Measurements from ENCODE around the gene GDF10.

The GDF10 gene, protein sequence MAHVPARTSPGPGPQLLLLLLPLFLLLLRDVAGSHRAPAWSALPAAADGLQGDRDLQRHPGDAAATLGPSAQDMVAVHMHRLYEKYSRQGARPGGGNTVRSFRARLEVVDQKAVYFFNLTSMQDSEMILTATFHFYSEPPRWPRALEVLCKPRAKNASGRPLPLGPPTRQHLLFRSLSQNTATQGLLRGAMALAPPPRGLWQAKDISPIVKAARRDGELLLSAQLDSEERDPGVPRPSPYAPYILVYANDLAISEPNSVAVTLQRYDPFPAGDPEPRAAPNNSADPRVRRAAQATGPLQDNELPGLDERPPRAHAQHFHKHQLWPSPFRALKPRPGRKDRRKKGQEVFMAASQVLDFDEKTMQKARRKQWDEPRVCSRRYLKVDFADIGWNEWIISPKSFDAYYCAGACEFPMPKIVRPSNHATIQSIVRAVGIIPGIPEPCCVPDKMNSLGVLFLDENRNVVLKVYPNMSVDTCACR

GRCh38 chr10:47299611-47300428 is at the start of gene GDF10:
Gene GDF10, plus strand, starts transcription at chr10:47300197. Its CDS starts 455 bp downstream, at chr10:47300652.
- Histone ChIP-seq H3K9me3 (ENCODE audit: low read length) (no peaks in the 10 kb centered on the region), H3K27me3 (ENCODE audit: control insufficient read depth in 1 of 2, insufficient read depth in 2 of 2, low read length in 2 of 2) (peaks cover 0 to 31% of the 10 kb centered on the region in 2 donors), H3K4me1 (ENCODE audit: insufficient read depth, low read length) (peaks cover 4% of the 10 kb centered on the region), H3K36me3 (ENCODE audit: insufficient read depth, low read length) (no peaks in the 10 kb centered on the region), H3K27ac (ENCODE audit: low read depth, low read length) (no peak within 1 kb of the TSS), H3K9ac (ENCODE audit: low read length) (no peak within 1 kb of the TSS), H3K4me3 (ENCODE audit: low read depth in 1 of 2, low read length in 2 of 2) (no peak within 1 kb of the TSS)

GRCh38 chr10:47252093-47252780 is 47.8 kb upstream of the GDF10 start:
- Histone ChIP-seq H3K36me3 (ENCODE audit: insufficient read depth, low read length) (no peaks in the 10 kb centered on the region), H3K4me1 (ENCODE audit: insufficient read depth, low read length) (no peaks in the 10 kb centered on the region)

DNA sequence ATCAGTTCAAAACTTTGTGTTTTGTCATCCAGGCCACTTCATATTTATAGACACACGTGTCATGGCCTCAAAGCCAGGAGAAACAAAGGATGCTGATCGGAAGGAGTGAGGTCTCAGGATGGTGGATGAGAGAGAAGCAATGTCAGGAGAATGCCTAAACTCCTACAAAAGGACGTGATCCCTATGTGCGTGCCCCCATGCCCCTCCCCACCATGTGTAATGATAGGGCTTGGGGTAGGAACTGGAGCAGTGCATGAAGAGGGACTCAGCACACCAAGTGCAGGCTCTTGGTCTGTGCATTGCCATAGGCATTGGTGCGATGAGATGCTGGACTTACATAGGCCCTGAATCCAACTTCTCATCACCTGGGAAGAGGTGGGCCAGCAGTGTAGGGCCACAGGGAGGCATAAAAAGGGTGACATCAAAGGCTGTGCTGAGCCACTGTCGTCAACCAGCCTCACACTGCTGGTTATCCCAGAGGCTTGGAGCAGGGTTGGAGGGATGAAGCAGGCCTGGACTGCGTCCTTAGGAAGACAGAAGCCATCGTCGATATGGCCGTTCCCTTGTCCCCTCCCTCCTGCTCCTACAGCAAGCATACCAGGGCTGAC is 46.9 kb upstream of the GDF10 start:
- Histone ChIP-seq H3K9ac (ENCODE audit: low read length) (no peak overlapping the region), H3K36me3 (ENCODE audit: insufficient read depth, low read length) (no peaks in the 10 kb centered on the region), H3K9me3 (ENCODE audit: low read length) (no peaks in the 10 kb centered on the region), H3K27me3 (ENCODE audit: control insufficient read depth in 1 of 2, insufficient read depth in 2 of 2, low read length in 2 of 2) (peaks cover 0 to 4% of the 10 kb centered on the region in 2 donors), H3K4me1 (ENCODE audit: insufficient read depth, low read length) (no peaks in the 10 kb centered on the region), H3K4me3 (ENCODE audit: low read depth in 1 of 2, low read length in 2 of 2) (no peak overlapping the region), H3K27ac (ENCODE audit: low read depth, low read length) (no peak overlapping the region)

More at GRCh38 chr10:47252093-47252780, 47.8 kb upstream of the GDF10 start:
- Histone ChIP-seq H3K27ac (ENCODE audit: low read depth, low read length) (no peak overlapping the region), H3K27me3 (ENCODE audit: control insufficient read depth in 1 of 2, insufficient read depth in 2 of 2, low read length in 2 of 2) (peaks cover 0 to 4% of the 10 kb centered on the region in 2 donors), H3K9ac (ENCODE audit: low read length) (no peak overlapping the region), H3K9me3 (ENCODE audit: low read length) (no peaks in the 10 kb centered on the region), H3K4me3 (ENCODE audit: low read depth in 1 of 2, low read length in 2 of 2) (no peak overlapping the region)

DNA sequence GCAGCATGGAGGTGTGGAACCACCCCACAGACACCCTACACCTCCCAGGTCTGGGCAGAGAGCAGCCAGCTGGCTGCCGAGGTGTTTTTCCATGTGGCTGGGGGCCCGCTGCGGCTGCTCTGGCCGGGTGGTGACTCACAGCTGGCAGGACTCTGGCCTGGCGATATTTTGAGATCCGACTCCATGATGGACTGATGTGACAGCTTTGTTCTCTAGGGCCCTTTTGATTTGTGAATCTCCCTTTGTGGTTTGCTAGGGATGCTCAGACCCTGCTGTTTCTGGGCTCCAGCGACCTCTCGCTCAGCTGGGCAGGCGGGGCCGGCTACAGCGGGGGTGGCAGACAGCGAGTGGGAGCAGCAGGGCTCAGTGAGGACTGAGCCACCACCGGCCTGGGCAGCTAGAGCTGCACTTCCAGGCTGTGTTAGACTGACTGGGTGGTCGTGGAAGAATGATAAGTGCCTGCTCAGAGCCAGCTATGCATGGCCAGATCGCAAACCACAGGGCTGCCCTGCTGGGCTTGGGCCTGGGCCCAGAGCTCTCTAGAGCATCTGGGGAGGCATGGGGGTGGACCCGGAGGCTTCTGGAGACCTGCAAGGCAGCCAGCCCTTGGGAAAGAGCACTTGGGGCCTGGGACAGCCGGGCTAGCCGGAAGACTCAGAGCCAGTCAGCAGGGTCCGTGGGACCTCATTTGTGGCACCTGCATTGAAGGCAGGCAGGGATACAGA is 46.2 kb upstream of the GDF10 start:
- Histone ChIP-seq H3K27ac (ENCODE audit: low read depth, low read length) (no peak overlapping the region), H3K36me3 (ENCODE audit: insufficient read depth, low read length) (no peaks in the 10 kb centered on the region), H3K9ac (ENCODE audit: low read length) (no peak overlapping the region), H3K4me3 (ENCODE audit: low read depth in 1 of 2, low read length in 2 of 2) (no peak overlapping the region), H3K27me3 (ENCODE audit: control insufficient read depth in 1 of 2, insufficient read depth in 2 of 2, low read length in 2 of 2) (peaks cover 0 to 4% of the 10 kb centered on the region in 2 donors), H3K9me3 (ENCODE audit: low read length) (no peaks in the 10 kb centered on the region), H3K4me1 (ENCODE audit: insufficient read depth, low read length) (no peaks in the 10 kb centered on the region)

DNA sequence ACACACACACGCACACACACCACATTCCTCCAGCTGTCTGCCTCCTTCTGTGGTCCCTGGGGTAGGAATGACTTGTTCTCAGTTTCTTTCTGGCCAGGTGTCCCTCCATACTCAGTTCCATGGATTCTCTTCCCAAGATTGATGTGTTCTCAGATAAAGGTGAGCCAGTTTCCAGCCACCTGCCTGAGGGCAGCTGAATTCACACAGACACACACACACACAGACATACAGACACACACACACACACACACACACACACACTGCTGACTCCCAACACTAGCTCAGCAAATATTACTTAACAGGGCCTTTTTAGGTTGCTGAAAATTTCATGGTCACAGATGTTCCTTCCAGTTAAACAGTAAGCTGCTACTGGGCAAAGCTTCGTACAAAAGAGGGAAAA is 45.4 kb upstream of the GDF10 start:
- no peaks in the 10 kb centered on the region for H3K9me3 ChIP-seq (ENCODE audit: low read length)
- H3K9ac ChIP-seq (ENCODE audit: low read length), result no peak overlapping the region
- no peaks in the 10 kb centered on the region for H3K4me1 ChIP-seq (ENCODE audit: insufficient read depth, low read length)
- H3K36me3 ChIP-seq (ENCODE audit: insufficient read depth, low read length), result no peaks in the 10 kb centered on the region
- H3K27me3 ChIP-seq (ENCODE audit: control insufficient read depth in 1 of 2, insufficient read depth in 2 of 2, low read length in 2 of 2), result peaks cover 0 to 4% of the 10 kb centered on the region in 2 donors
- no peak overlapping the region for H3K27ac ChIP-seq (ENCODE audit: low read depth, low read length)
- no peak overlapping the region for H3K4me3 ChIP-seq (ENCODE audit: low read depth in 1 of 2, low read length in 2 of 2)

GRCh38 chr10:47255033-47255813 is 44.8 kb upstream of the GDF10 start:
- Histone ChIP-seq H3K4me3 (ENCODE audit: low read depth in 1 of 2, low read length in 2 of 2) (no peak overlapping the region), H3K27ac (ENCODE audit: low read depth, low read length) (no peak overlapping the region), H3K4me1 (ENCODE audit: insufficient read depth, low read length) (no peaks in the 10 kb centered on the region), H3K9me3 (ENCODE audit: low read length) (no peaks in the 10 kb centered on the region), H3K9ac (ENCODE audit: low read length) (no peak overlapping the region), H3K27me3 (ENCODE audit: control insufficient read depth in 1 of 2, insufficient read depth in 2 of 2, low read length in 2 of 2) (peaks cover 0 to 4% of the 10 kb centered on the region in 2 donors), H3K36me3 (ENCODE audit: insufficient read depth, low read length) (no peaks in the 10 kb centered on the region)

DNA sequence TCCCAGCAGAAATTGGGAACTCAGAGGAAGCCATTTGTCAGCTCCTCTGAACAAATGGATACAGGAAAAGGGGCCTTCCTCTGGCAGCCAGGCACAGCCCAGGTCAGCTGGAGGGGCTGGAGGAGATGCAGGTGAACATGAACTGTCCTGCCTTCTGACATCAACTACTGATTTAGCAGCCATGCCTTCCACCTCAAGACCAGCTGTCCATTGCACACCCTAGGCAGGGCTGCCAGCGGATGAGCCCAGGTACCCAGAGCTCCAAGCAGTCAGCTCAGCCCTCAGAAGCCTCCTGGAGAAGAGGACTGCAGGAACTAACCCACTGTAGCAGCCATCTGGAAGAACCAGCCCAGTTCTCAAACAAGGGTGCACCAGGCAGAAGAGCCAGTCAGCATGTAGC is 44.1 kb upstream of the GDF10 start:
- H3K27me3 ChIP-seq (ENCODE audit: control insufficient read depth in 1 of 2, insufficient read depth in 2 of 2, low read length in 2 of 2), result peaks cover 0 to 4% of the 10 kb centered on the region in 2 donors
- no peaks in the 10 kb centered on the region for H3K36me3 ChIP-seq (ENCODE audit: insufficient read depth, low read length)
- H3K4me1 ChIP-seq (ENCODE audit: insufficient read depth, low read length), result no peaks in the 10 kb centered on the region
- no peak overlapping the region for H3K4me3 ChIP-seq (ENCODE audit: low read depth in 1 of 2, low read length in 2 of 2)
- no peak overlapping the region for H3K27ac ChIP-seq (ENCODE audit: low read depth, low read length)
- H3K9me3 ChIP-seq (ENCODE audit: low read length), result no peaks in the 10 kb centered on the region
- H3K9ac ChIP-seq (ENCODE audit: low read length), result no peak overlapping the region

- Histone ChIP-seq H3K27me3 (ENCODE audit: control insufficient read depth in 1 of 2, insufficient read depth in 2 of 2, low read length in 2 of 2) (peaks cover 0 to 4% of the 10 kb centered on the region in 2 donors), H3K4me3 (ENCODE audit: low read depth in 1 of 2, low read length in 2 of 2) (no peak overlapping the region), H3K9ac (ENCODE audit: low read length) (no peak overlapping the region), H3K36me3 (ENCODE audit: insufficient read depth, low read length) (no peaks in the 10 kb centered on the region), H3K27ac (ENCODE audit: low read depth, low read length) (no peak overlapping the region), H3K9me3 (ENCODE audit: low read length) (no peaks in the 10 kb centered on the region), H3K4me1 (ENCODE audit: insufficient read depth, low read length) (no peaks in the 10 kb centered on the region)
These were observed 43.2 kb upstream of the GDF10 start for GRCh38 chr10:47256751-47257336.

GRCh38 chr10:47257396-47258120 is 42.4 kb upstream of the GDF10 start:
- Histone ChIP-seq H3K9me3 (ENCODE audit: low read length) (no peaks in the 10 kb centered on the region), H3K4me3 (ENCODE audit: low read depth in 1 of 2, low read length in 2 of 2) (no peak overlapping the region), H3K4me1 (ENCODE audit: insufficient read depth, low read length) (no peaks in the 10 kb centered on the region), H3K27ac (ENCODE audit: low read depth, low read length) (no peak overlapping the region), H3K9ac (ENCODE audit: low read length) (no peak overlapping the region), H3K27me3 (ENCODE audit: control insufficient read depth in 1 of 2, insufficient read depth in 2 of 2, low read length in 2 of 2) (peaks cover 0 to 4% of the 10 kb centered on the region in 2 donors), H3K36me3 (ENCODE audit: insufficient read depth, low read length) (no peaks in the 10 kb centered on the region)
